Fibroblast of mammary gland (primary cell): ENCODE data around the gene GADL1.

ENCODE experiments used
- DNase-seq: peaks from one replicate; pipeline ENCODE4 v3.0.0-alpha.2; 2010; ENCODE audit warnings: low read depth
- H3K4me3 ChIP-seq: 2 replicates; pipeline ENCODE4 v1.5.1; 2011; ENCODE audit warnings: low read depth, mild to moderate bottlenecking, low read length, moderate library complexity; ENCODE audit not compliant: control insufficient read depth
- TF ChIP-seq, protein P1 (sequence below): conservative IDR thresholded peaks from 2 replicates; pipeline ENCODE4 v1.5.1; 2011; ENCODE audit warnings: low read depth, low read length, inconsistent platforms; ENCODE audit not compliant: control insufficient read depth, insufficient read depth

GADL1 gene

DNA sequence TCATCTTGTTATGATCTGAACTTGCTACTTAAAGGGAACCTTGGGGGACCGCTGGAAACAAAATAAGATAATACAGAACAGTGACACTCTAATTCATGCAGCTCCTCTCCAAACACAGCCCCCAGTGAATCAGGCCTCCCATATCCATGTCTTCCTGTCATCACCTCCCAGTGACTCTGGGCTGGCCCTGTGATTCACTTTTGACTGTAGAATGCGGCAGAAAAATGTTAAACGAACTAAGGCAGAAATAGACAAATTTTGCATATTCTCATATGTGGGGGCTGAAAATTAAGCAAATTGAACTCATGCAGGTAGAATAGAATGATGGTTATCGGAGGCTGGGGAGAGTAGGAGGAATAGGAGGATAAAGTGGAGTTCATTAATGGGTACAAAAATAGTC lies 20.2 kb upstream of the GADL1 start:
- TF ChIP-seq, protein P1, sequence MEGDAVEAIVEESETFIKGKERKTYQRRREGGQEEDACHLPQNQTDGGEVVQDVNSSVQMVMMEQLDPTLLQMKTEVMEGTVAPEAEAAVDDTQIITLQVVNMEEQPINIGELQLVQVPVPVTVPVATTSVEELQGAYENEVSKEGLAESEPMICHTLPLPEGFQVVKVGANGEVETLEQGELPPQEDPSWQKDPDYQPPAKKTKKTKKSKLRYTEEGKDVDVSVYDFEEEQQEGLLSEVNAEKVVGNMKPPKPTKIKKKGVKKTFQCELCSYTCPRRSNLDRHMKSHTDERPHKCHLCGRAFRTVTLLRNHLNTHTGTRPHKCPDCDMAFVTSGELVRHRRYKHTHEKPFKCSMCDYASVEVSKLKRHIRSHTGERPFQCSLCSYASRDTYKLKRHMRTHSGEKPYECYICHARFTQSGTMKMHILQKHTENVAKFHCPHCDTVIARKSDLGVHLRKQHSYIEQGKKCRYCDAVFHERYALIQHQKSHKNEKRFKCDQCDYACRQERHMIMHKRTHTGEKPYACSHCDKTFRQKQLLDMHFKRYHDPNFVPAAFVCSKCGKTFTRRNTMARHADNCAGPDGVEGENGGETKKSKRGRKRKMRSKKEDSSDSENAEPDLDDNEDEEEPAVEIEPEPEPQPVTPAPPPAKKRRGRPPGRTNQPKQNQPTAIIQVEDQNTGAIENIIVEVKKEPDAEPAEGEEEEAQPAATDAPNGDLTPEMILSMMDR = no peak
- H3K4me3 ChIP-seq = no peak overlapping the region
- DNase-seq = peak; percentile 68

DNA sequence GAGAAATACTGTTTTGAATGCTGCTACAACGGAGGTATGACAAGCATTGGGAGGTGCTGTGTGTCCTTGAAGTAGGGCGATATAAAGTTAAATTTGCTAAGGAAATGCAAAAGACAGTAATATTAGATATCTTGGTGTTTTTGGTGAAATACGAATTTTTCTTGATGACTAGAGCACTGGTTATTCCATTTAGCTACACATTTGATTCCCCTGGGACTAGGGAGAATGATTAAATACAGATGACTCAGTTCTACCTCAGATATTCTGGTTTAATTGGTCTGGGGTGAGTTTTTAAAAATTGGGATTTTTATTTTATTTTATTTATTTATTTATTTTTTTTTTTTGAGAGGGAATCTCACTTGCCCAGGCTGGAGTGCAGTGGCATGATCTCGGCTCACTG lies 18.7 kb upstream of the GADL1 start:
- TF ChIP-seq, protein P1 = no peak
- peak; percentile 83 for DNase-seq
- no peak overlapping the region for H3K4me3 ChIP-seq

DNA sequence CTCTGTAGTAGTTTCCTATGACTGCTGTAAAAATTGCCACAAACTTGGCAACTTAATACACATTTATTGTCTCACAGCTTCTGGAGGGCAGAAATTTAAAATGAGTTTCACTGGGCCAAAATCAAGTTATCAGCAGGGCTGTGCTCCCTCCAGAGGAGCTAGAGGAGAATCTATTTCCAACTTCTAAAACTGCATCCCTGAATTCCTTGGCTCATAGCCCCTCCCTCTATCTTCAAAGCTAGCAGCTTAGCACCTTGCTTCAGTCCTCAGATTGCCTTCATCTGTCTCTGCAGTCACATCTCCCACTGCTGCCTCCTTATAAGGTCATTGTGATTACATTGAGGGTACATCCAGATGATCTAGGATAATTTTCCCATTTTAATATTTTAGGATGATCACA lies 17.8 kb upstream of the GADL1 start:
- DNase-seq = no peak

DNA sequence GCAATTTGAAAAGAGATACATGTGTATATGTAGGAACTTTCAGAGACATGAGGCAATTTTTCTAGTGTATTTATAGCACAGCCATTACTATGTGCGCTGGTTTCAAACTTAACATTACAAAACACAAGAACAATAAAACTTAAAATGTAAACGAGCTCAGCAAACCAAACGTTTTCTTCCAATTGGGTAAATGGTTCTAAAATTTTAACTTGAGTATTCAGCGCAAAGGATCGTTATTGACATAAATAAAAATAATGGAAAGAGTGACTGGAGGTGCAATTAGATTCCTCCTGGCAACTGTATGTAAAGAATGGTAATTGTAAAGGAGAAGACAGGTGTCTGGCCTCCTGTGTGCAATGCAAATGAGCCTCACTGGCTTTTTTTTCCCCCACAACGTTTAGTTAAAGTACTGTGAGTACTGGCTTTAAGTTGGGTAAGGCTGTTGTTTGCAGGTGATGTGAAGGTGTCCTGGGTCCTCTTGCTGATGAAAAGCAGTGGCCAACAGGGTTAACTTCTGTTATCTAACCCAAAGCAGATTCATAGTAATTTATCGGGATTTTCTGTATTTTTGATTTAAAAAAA lies 14.1 kb upstream of the GADL1 start:
- no peak overlapping the region for H3K4me3 ChIP-seq
- DNase-seq = no peak
- TF ChIP-seq, protein P1 = no peak

More for the DNA sequence above, 17.8 kb upstream of the GADL1 start:
- TF ChIP-seq, protein P1 = no peak
- no peak overlapping the region for H3K4me3 ChIP-seq

DNA sequence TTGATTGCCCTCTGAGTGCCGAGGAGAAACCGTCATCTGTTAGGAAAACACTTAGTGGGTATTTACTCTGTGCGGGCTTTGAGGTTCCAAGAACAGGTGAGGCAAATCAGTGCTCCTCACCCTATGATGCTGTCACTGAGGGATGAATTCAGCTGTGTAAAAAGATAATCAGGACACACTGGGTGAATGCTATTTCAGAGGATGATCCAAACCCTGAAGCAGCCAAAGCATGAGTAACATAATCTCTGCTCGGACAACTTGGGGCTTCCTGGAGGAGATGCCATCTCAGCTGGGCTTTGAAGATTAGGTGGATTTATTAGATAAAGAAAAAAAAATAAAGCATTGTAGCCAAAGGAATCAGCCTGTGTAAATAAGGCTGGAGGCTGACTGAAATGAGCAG lies 10.5 kb upstream of the GADL1 start:
- H3K4me3 ChIP-seq = no peak overlapping the region
- TF ChIP-seq, protein P1 = no peak
- DNase-seq = peak; percentile 3

DNA sequence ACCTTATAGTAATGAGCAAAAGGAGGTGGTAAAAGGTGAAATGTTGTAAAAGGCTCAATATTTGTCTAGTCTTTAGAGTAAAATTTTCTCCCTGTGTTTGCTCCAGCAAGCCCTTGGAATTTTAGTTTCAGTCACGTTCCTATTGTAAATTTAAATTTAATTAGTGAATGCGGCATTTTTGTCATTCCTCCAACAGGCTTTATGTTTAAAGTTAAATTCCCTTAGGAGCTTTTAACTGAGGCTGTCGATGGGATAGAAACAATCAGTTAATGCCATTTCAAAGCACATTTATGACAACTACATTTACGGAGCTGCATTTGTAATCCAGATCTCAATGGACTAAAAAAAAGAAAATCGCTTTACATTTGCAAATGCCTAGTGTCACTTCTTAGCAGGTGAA lies 868 bp upstream of the GADL1 start:
- no peak for DNase-seq
- TF ChIP-seq, protein P1 = no peak
- H3K4me3 ChIP-seq = no peak overlapping the region
